ENCODE data around the gene WWOX.

WWOX gene

GRCh38 chr16:78620291-78620690 is 520.8 kb downstream of the WWOX start:
- DNase-seq (ENCODE audit: extremely low read depth, insufficient read length) = no peak
- Histone ChIP-seq H3K27me3 (replicated peaks; ENCODE audit: control insufficient read depth, insufficient read depth, low read length) (no peaks in the 10 kb centered on the region), H3K36me3 (ENCODE audit: control insufficient read depth, insufficient read depth, low read length) (no peaks in the 10 kb centered on the region), H3K4me3 (replicated peaks; ENCODE audit: low read depth, low read length) (no peak overlapping the region)
- TF ChIP-seq CTCF (IDR thresholded peaks at IDR 0.05; ENCODE audit: insufficient read depth, low read length, poor library complexity, severe bottlenecking) = no peak

GRCh38 chr16:78623796-78624195 is 524.3 kb downstream of the WWOX start:
- DNase-seq (ENCODE audit: extremely low read depth, insufficient read length) = no peak
- Histone ChIP-seq H3K36me3 (ENCODE audit: control insufficient read depth, insufficient read depth, low read length) (no peaks in the 10 kb centered on the region), H3K4me3 (replicated peaks; ENCODE audit: low read depth, low read length) (no peak overlapping the region), H3K27me3 (replicated peaks; ENCODE audit: control insufficient read depth, insufficient read depth, low read length) (no peaks in the 10 kb centered on the region)
- no peak for TF ChIP-seq CTCF (IDR thresholded peaks at IDR 0.05; ENCODE audit: insufficient read depth, low read length, poor library complexity, severe bottlenecking)

- no peaks in the 10 kb centered on the region for H3K27me3 ChIP-seq (replicated peaks; ENCODE audit: control insufficient read depth, insufficient read depth, low read length)
- no peak for TF ChIP-seq CTCF (IDR thresholded peaks at IDR 0.05; ENCODE audit: insufficient read depth, low read length, poor library complexity, severe bottlenecking)
- no peak for DNase-seq (ENCODE audit: extremely low read depth, insufficient read length)
- no peak overlapping the region for H3K4me3 ChIP-seq (replicated peaks; ENCODE audit: low read depth, low read length)
- H3K36me3 ChIP-seq (ENCODE audit: control insufficient read depth, insufficient read depth, low read length) = no peaks in the 10 kb centered on the region
These were observed 524.9 kb downstream of the WWOX start for GRCh38 chr16:78624366-78624765.

- no peak for TF ChIP-seq CTCF (IDR thresholded peaks at IDR 0.05; ENCODE audit: insufficient read depth, low read length, poor library complexity, severe bottlenecking)
- Histone ChIP-seq H3K27me3 (replicated peaks; ENCODE audit: control insufficient read depth, insufficient read depth, low read length) (no peaks in the 10 kb centered on the region), H3K4me3 (replicated peaks; ENCODE audit: low read depth, low read length) (no peak overlapping the region), H3K36me3 (ENCODE audit: control insufficient read depth, insufficient read depth, low read length) (no peaks in the 10 kb centered on the region)
- no peak for DNase-seq (ENCODE audit: extremely low read depth, insufficient read length)
These were observed 529.1 kb downstream of the WWOX start for GRCh38 chr16:78628461-78629045.

- TF ChIP-seq CTCF (IDR thresholded peaks at IDR 0.05; ENCODE audit: insufficient read depth, low read length, poor library complexity, severe bottlenecking) = no peak
- H3K27me3 ChIP-seq (replicated peaks; ENCODE audit: control insufficient read depth, insufficient read depth, low read length) = no peaks in the 10 kb centered on the region
- H3K4me3 ChIP-seq (replicated peaks; ENCODE audit: low read depth, low read length) = no peak overlapping the region
- no peaks in the 10 kb centered on the region for H3K36me3 ChIP-seq (ENCODE audit: control insufficient read depth, insufficient read depth, low read length)
- DNase-seq (ENCODE audit: extremely low read depth, insufficient read length) = no peak
These were observed 529.7 kb downstream of the WWOX start for GRCh38 chr16:78629173-78629572.

GRCh38 chr16:78630102-78630501 is 530.6 kb downstream of the WWOX start:
- no peak overlapping the region for H3K4me3 ChIP-seq (replicated peaks; ENCODE audit: low read depth, low read length)
- no peaks in the 10 kb centered on the region for H3K36me3 ChIP-seq (ENCODE audit: control insufficient read depth, insufficient read depth, low read length)
- no peak for DNase-seq (ENCODE audit: extremely low read depth, insufficient read length)
- no peaks in the 10 kb centered on the region for H3K27me3 ChIP-seq (replicated peaks; ENCODE audit: control insufficient read depth, insufficient read depth, low read length)
- TF ChIP-seq CTCF (IDR thresholded peaks at IDR 0.05; ENCODE audit: insufficient read depth, low read length, poor library complexity, severe bottlenecking) = no peak
